ENCODE data around the gene GEMIN7.

DNA sequence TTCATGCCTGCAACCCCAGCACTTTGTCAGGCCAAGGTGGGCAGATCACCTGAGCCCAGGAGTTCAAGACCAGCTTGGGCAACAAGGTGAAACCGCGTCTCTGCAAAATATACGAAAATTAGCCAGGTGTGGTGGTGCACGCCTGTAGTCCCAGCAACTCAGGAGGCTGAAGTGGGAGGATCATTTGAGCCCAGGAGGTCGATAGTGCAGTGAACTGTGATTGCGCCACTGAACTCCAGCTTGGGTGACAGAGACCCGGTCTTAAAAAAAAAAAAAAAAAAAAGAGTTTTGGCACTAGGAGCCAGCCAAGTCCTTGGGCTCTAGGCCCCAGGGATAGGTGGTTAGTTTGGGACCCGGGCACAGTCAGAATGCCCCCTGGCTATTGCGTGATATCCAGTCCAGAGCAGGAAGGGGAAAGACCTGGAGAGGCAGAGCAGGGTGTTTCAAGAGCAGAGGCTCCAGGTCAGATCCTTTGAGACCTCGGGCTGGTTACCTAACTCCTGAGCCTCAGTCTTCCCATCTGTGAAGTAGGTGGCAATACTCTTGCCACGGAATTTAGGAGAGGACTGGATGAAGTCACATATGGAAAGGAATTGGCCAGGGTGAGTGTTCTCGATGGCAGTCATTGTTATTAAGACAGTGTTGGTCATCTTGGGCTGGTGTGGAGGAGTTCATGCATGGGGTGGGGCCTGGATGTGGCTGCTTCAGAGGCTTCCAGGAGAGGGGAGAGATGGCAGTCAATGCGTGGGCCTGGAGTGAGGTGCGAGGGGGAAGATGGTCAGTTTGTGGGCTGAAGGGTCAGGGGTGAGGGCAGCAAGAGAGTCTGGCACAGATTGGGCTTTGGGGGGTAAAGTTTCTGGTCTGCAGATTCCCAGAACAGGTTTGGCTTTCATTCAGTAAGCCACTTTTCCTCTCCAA lies 16.7 kb downstream of the GEMIN7 start:
- TF ChIP-seq, protein P1, sequence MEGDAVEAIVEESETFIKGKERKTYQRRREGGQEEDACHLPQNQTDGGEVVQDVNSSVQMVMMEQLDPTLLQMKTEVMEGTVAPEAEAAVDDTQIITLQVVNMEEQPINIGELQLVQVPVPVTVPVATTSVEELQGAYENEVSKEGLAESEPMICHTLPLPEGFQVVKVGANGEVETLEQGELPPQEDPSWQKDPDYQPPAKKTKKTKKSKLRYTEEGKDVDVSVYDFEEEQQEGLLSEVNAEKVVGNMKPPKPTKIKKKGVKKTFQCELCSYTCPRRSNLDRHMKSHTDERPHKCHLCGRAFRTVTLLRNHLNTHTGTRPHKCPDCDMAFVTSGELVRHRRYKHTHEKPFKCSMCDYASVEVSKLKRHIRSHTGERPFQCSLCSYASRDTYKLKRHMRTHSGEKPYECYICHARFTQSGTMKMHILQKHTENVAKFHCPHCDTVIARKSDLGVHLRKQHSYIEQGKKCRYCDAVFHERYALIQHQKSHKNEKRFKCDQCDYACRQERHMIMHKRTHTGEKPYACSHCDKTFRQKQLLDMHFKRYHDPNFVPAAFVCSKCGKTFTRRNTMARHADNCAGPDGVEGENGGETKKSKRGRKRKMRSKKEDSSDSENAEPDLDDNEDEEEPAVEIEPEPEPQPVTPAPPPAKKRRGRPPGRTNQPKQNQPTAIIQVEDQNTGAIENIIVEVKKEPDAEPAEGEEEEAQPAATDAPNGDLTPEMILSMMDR (IDR thresholded peaks at IDR 0.05; ENCODE audit: poor library complexity, severe bottlenecking) = no peak
- TF ChIP-seq RAD21 (conservative IDR thresholded peaks at IDR 0.05) (no peak), EZH2 (IDR thresholded peaks at IDR 0.05; ENCODE audit: borderline replicate concordance, insufficient read depth, low read length, poor library complexity, severe bottlenecking) (no peak)
